DMS53 treated with DMSO at 0.1 percent for 48 hours (cell line): ENCODE data around the gene SPATA21.
A peak's percentile ranks its signal among the peaks of the same experiment; 100 is the strongest.

ENCODE experiments used
- DNase-seq: peaks from one replicate; lab custom pipeline; 2025; ENCODE audit not compliant: unreplicated experiment; lab: John Stamatoyannopoulos, UW

The SPATA21 gene

GRCh38 chr1:16351994-16352841 lies 85.0 kb downstream of the SPATA21 start, which contains the start of gene FBXO42:
Gene FBXO42, minus strand, starts transcription at chr1:16352480. Its CDS starts 37,062 bp downstream, at chr1:16315418.
- peak; percentile 80 for DNase-seq

GRCh38 chr1:16351456-16351993 lies 85.7 kb downstream of the SPATA21 start:
- no peak for DNase-seq

- no peak for DNase-seq
These were observed 87.3 kb downstream of the SPATA21 start for GRCh38 chr1:16349847-16350406.
